B cell (primary cell): ENCODE data around the gene PDK2.
A peak's percentile ranks its signal among the peaks of the same experiment; 100 is the strongest.

Source experiments
- CTCF ChIP-seq: fragments of 200-600 bp; IDR thresholded peaks from one replicate; pipeline ENCODE4 v1.8.0; 2022; ENCODE audit warnings: antibody characterized with exemption, mild to moderate bottlenecking
- EZH2 ChIP-seq: IDR thresholded peaks from 2 replicates; pipeline ENCODE4 v1.6.1; 2012; ENCODE audit warnings: borderline replicate concordance, low read depth, mild to moderate bottlenecking, moderate library complexity, low read length; ENCODE audit not compliant: insufficient read depth, poor library complexity, severe bottlenecking

- TF ChIP-seq CTCF, result peak; percentile 60
- TF ChIP-seq EZH2, result no peak
These were observed 56.1 kb downstream of the PDK2 start for GRCh38 chr17:50151041-50151936.
